Measurements from ENCODE around the gene ANKH.
"Not testable (repeated sequence)": the region's sequence is repeated elsewhere in the genome, so short reads cannot be mapped to it uniquely, and the experiment has no call there.

The ANKH gene

DNA sequence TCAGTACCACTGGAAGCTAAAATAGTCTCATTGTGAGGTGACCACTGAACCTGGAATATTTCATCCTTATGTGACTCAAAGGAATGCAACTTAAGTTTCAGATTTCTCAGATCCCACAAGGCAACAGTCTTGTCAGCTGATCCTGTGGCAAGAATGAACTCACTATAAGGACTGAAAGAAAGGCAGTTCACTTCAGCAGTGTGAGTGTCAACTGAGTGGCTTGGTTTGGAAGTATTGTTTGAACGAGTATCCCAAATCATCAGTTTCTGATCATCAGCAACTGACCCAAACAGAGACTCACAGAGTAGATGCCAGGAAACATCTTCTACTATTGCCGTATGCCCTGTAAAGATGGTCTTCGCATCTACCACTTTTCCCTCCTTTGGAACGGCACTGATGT lies 74.2 kb downstream of the ANKH start:
- H3K27ac ChIP-seq (ENCODE audit: low read length); H3K9ac ChIP-seq (ENCODE audit: low read depth, low read length); H3K36me3 ChIP-seq (ENCODE audit: insufficient read depth, low read depth, low read length); H3K9me3 ChIP-seq (ENCODE audit: insufficient read depth, low read depth, low read length); H3K27me3 ChIP-seq (ENCODE audit: insufficient read depth, low read length); H3K4me1 ChIP-seq (ENCODE audit: insufficient read depth, low read length); H3K4me3 ChIP-seq (ENCODE audit: low read length): not testable (repeated sequence)

DNA sequence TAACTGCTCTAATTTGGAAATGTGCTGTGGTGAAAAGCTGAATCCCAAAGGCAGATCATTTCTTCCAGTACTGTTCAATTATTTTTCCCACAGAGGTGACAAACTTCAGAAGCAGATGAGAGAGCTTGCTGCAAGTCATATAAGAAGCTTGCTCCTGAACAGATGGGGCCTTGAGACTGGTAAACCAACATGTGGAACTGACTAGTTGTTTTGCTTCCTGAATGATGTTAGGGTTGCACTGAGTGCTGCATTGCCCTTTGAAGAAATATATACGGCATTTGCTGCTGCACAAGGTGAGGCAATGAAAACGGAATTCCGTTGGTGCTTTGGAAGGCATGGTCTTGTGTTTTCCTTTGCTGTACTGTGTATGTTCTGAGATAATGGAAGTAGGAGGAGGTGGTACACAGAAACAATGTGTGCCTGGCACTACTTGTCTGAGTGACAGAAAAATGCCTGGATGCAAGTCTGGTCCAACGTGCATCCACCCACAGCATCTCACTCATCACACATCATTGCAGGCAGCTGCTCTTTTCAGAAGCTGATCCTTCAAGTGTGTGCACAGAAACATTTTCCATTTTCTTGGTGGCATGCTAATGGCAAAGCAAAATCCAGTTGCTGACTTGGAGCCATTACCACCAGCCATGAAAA lies 76.9 kb downstream of the ANKH start:
- Histone ChIP-seq H3K27me3 (ENCODE audit: insufficient read depth, low read length) (no peaks in the 10 kb centered on the region), H3K4me3 (ENCODE audit: low read length) (no peak overlapping the region), H3K4me1 (ENCODE audit: insufficient read depth, low read length) (peaks cover 5% of the 10 kb centered on the region; the same call in 1 of the 2 replicates), H3K9ac (ENCODE audit: low read depth, low read length) (no peak overlapping the region), H3K9me3 (ENCODE audit: insufficient read depth, low read depth, low read length) (no peaks in the 10 kb centered on the region), H3K27ac (ENCODE audit: low read length) (no peak overlapping the region), H3K36me3 (ENCODE audit: insufficient read depth, low read depth, low read length) (no peaks in the 10 kb centered on the region)

DNA sequence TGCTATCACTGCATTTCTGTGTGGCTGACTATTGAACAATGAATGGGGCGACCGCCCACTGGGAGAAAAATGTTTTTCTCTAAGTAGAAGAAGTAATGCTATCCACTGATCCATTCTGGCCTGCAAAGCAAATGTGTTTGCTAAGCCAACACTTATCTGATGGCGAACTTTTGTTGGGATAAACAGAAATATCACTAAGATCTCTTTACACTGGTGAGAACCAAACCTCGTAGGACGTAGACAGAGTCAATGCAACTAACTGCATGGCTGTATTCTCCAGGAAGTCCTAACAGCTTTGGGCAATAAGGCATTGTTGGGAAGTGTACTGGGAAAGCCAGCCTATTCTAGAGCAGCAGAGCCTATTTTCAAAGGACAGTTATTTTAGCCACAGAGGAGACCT lies 77.7 kb downstream of the ANKH start:
- no peaks in the 10 kb centered on the region for H3K36me3 ChIP-seq (ENCODE audit: insufficient read depth, low read depth, low read length)
- no peaks in the 10 kb centered on the region for H3K27me3 ChIP-seq (ENCODE audit: insufficient read depth, low read length)
- no peak overlapping the region for H3K27ac ChIP-seq (ENCODE audit: low read length)
- no peaks in the 10 kb centered on the region for H3K9me3 ChIP-seq (ENCODE audit: insufficient read depth, low read depth, low read length)
- H3K4me3 ChIP-seq (ENCODE audit: low read length): no peak overlapping the region
- peaks cover 5% of the 10 kb centered on the region; the same call in 1 of the 2 replicates for H3K4me1 ChIP-seq (ENCODE audit: insufficient read depth, low read length)
- H3K9ac ChIP-seq (ENCODE audit: low read depth, low read length): no peak overlapping the region

DNA sequence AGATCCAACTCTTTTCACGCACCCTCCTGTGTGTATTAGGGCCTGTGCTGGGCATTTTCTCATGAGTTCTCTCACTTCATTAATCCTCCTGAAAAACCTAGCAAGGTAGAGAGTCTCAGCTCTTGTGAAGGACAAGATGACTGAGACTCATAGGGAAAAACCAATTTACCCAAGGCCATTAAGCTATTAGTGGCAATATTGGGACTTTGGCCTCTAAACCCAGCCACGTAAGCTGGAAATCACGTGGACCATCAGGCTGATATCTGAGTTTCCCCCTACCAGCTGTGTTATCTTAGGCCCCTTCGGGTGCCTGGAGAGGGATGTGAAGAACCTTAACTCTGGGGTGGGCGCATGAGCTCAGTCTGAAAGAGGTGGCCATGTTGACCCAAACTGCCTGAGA lies 80.7 kb downstream of the ANKH start:
- Histone ChIP-seq H3K4me1 (ENCODE audit: insufficient read depth, low read length) (peaks cover 5% of the 10 kb centered on the region; the same call in 1 of the 2 replicates), H3K27ac (ENCODE audit: low read length) (no peak overlapping the region), H3K36me3 (ENCODE audit: insufficient read depth, low read depth, low read length) (no peaks in the 10 kb centered on the region), H3K9me3 (ENCODE audit: insufficient read depth, low read depth, low read length) (no peaks in the 10 kb centered on the region), H3K4me3 (ENCODE audit: low read length) (no peak overlapping the region), H3K27me3 (ENCODE audit: insufficient read depth, low read length) (no peaks in the 10 kb centered on the region), H3K9ac (ENCODE audit: low read depth, low read length) (no peak overlapping the region)

DNA sequence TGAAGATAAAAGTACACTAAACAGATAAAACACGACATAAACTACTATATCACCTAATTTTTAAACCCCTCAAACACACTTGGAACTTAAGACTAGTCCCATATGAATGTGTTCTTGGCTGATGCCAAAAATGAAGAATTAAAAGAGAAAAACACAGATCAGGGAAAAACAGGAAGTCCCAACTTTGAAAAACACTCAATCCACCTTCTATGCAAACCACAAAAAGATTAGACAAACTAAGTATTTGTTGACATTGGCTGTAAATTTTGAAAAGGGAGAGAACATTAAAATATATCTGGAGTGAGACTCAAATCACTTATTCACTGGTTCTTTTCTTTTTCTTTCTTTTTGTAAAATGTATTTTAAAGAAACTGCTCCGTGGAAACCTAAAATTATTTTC lies 81.4 kb downstream of the ANKH start:
- no peak overlapping the region for H3K27ac ChIP-seq (ENCODE audit: low read length)
- no peaks in the 10 kb centered on the region for H3K36me3 ChIP-seq (ENCODE audit: insufficient read depth, low read depth, low read length)
- H3K4me1 ChIP-seq (ENCODE audit: insufficient read depth, low read length): peaks cover 5% of the 10 kb centered on the region; the same call in 1 of the 2 replicates
- no peaks in the 10 kb centered on the region for H3K27me3 ChIP-seq (ENCODE audit: insufficient read depth, low read length)
- H3K9me3 ChIP-seq (ENCODE audit: insufficient read depth, low read depth, low read length): no peaks in the 10 kb centered on the region
- H3K4me3 ChIP-seq (ENCODE audit: low read length): no peak overlapping the region
- H3K9ac ChIP-seq (ENCODE audit: low read depth, low read length): no peak overlapping the region

DNA sequence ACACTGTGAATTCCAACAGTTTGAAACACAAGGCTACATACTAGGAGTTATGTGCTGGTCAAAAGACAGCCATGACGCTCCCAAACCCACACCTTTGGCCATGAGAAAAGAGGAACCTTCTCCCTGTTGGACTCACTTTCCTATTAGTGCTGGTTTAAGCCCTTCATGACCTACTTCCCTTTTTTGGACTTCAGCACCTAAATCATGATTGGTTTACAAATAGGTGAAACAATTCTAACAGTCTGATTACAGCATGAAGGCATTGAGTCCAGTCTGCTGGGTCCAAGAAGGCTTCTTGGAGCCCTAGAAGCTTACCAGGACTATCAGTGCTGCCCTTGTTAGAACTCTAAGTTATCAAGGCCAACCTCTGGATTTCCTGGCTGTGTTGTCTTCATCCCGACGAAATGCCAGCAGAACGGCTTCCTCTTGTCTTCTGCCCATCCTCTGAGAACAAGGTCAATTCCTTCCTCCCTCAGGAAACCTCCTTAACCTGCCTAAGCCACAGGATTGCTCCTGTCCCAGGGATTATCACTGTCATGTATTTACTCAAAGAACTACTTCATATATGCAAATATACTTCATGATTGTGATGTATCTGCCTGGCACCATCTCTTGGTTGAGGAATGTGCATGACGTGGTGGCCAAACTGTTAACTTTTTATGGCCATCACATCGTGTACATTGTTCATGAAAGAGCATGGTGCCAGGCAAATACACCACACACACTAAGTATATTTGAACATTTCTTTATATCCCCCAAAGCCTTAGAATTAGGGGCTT lies 83.6 kb downstream of the ANKH start:
- Histone ChIP-seq H3K4me1 (ENCODE audit: insufficient read depth, low read length) (no peaks in the 10 kb centered on the region), H3K27ac (ENCODE audit: low read length) (no peak overlapping the region), H3K4me3 (ENCODE audit: low read length) (no peak overlapping the region), H3K36me3 (ENCODE audit: insufficient read depth, low read depth, low read length) (no peaks in the 10 kb centered on the region), H3K9ac (ENCODE audit: low read depth, low read length) (no peak overlapping the region), H3K27me3 (ENCODE audit: insufficient read depth, low read length) (no peaks in the 10 kb centered on the region), H3K9me3 (ENCODE audit: insufficient read depth, low read depth, low read length) (peaks cover 12% of the 10 kb centered on the region)

DNA sequence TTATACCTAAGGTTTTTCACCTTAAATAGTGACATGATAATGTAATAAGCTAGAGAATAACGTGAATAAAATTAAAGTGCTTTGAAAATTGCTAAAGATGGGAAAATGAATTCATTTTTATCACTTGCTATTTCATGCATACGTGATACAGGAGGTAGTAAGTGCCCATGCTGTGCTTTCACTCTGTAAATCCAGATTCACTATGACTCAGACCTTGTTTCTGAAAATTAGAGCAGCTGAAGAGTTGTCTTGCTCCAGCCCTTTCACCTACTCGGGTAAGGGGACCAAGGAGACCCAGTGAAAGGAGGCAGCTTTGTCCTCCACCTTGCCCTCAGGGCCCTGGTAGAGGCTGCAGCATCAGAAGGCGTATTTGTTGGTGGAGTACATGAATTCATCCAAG lies 87.9 kb downstream of the ANKH start:
- no peak overlapping the region for H3K9ac ChIP-seq (ENCODE audit: low read depth, low read length)
- H3K4me1 ChIP-seq (ENCODE audit: insufficient read depth, low read length): no peaks in the 10 kb centered on the region
- no peaks in the 10 kb centered on the region for H3K36me3 ChIP-seq (ENCODE audit: insufficient read depth, low read depth, low read length)
- no peak overlapping the region for H3K4me3 ChIP-seq (ENCODE audit: low read length)
- H3K27ac ChIP-seq (ENCODE audit: low read length): no peak overlapping the region
- H3K9me3 ChIP-seq (ENCODE audit: insufficient read depth, low read depth, low read length): peaks cover 12% of the 10 kb centered on the region
- H3K27me3 ChIP-seq (ENCODE audit: insufficient read depth, low read length): no peaks in the 10 kb centered on the region

DNA sequence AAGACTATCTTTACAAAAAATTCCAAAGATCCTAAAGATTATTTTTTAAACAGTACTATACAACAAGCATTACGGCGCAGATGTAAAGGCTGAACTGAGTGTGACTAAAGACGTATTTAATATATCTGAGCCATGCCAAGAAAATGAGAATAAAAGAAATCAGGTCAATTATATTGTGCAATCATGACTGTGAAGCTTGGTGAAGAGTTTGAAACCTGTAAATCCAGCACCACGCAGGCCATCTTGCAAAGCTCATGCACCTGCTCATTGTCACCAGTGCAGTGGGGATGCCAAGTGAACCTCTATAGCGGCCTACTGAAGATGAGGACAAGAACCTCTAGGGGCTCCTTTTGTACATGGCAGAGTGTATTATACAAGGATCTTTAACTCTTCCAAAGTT lies 89.0 kb downstream of the ANKH start:
- Histone ChIP-seq H3K9me3 (ENCODE audit: insufficient read depth, low read depth, low read length) (peaks cover 12% of the 10 kb centered on the region), H3K27ac (ENCODE audit: low read length) (no peak overlapping the region), H3K4me3 (ENCODE audit: low read length) (no peak overlapping the region), H3K9ac (ENCODE audit: low read depth, low read length) (no peak overlapping the region), H3K4me1 (ENCODE audit: insufficient read depth, low read length) (peaks cover under 1% of the 10 kb centered on the region; the same call in 1 of the 2 replicates), H3K36me3 (ENCODE audit: insufficient read depth, low read depth, low read length) (no peaks in the 10 kb centered on the region), H3K27me3 (ENCODE audit: insufficient read depth, low read length) (no peaks in the 10 kb centered on the region)

DNA sequence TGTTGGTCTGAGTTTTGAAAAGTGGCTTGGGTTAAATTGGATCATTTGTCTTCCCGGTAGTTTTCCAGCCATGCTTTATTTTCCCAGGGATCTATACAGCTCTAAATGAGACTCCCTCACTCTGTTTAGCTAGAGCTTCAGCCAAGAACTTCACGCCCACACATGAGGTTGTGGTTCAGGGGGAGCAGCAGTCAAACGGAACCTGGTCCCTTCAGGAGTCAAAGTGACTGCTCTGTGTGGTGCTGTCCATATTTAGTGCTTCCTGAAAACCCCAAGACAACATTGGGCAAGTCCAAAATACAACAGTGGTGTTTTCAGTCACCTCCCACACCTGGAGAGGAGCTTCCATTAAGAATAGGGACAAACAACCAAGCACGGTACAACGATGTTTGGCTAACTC lies 90.5 kb downstream of the ANKH start:
- H3K4me1 ChIP-seq (ENCODE audit: insufficient read depth, low read length): peaks cover 3% of the 10 kb centered on the region; the same call in 1 of the 2 replicates
- H3K27me3 ChIP-seq (ENCODE audit: insufficient read depth, low read length): no peaks in the 10 kb centered on the region
- H3K36me3 ChIP-seq (ENCODE audit: insufficient read depth, low read depth, low read length): no peaks in the 10 kb centered on the region
- no peak overlapping the region for H3K9ac ChIP-seq (ENCODE audit: low read depth, low read length)
- no peak overlapping the region for H3K4me3 ChIP-seq (ENCODE audit: low read length)
- no peak overlapping the region for H3K27ac ChIP-seq (ENCODE audit: low read length)
- H3K9me3 ChIP-seq (ENCODE audit: insufficient read depth, low read depth, low read length): peaks cover 12% of the 10 kb centered on the region

DNA sequence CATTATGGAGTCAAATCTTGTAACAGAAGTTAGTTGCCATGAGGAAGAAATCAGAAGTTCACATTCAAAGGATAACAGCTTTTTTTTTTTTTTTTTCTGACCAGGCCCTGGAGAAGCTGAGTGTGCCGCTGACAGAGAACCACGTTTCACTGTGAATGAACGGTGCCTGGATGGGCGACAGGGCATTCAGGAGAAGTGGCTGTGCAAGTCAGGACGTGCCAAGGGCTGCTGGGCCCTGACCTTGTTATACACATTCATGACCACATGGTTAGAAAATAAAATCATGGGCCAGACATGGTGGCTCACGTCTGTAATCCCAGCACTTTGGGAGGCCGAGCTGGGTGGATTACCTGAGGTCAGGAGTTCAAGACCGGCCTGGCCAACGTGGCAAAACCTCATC lies 91.6 kb downstream of the ANKH start:
- Histone ChIP-seq H3K4me1 (ENCODE audit: insufficient read depth, low read length) (peaks cover 3% of the 10 kb centered on the region; the same call in 1 of the 2 replicates), H3K27ac (ENCODE audit: low read length) (no peak overlapping the region), H3K36me3 (ENCODE audit: insufficient read depth, low read depth, low read length) (no peaks in the 10 kb centered on the region), H3K9me3 (ENCODE audit: insufficient read depth, low read depth, low read length) (peaks cover 12% of the 10 kb centered on the region), H3K27me3 (ENCODE audit: insufficient read depth, low read length) (no peaks in the 10 kb centered on the region), H3K9ac (ENCODE audit: low read depth, low read length) (no peak overlapping the region), H3K4me3 (ENCODE audit: low read length) (no peak overlapping the region)

DNA sequence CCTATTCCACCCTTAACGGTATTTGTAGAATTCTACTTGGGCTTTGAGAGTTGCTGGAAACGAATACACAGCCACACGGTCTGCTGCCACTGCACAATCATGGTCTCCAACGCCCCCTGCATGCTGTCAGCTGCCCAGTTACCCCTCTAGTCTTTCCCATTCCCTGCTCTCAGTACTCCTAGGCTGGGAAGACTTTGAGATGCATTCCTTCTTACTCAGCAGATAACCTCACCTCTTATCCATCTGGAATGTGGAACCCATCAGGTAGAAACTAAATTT lies 92.8 kb downstream of the ANKH start:
- H3K9me3 ChIP-seq (ENCODE audit: insufficient read depth, low read depth, low read length): peaks cover 6% of the 10 kb centered on the region
- H3K4me1 ChIP-seq (ENCODE audit: insufficient read depth, low read length): peaks cover 3% of the 10 kb centered on the region; the same call in 1 of the 2 replicates
- no peak overlapping the region for H3K4me3 ChIP-seq (ENCODE audit: low read length)
- H3K36me3 ChIP-seq (ENCODE audit: insufficient read depth, low read depth, low read length): no peaks in the 10 kb centered on the region
- H3K9ac ChIP-seq (ENCODE audit: low read depth, low read length): no peak overlapping the region
- H3K27me3 ChIP-seq (ENCODE audit: insufficient read depth, low read length): no peaks in the 10 kb centered on the region
- H3K27ac ChIP-seq (ENCODE audit: low read length): no peak overlapping the region
